ENCODE data around the gene RPL31. TPM values are rescaled to one million over a fixed set of nuclear protein-coding genes. Genes with fewer than 3 reads are reported as not detected.

The RPL31 gene
- total RNA-seq, 2 donors from 2014 or later: 511 to 520 TPM

DNA sequence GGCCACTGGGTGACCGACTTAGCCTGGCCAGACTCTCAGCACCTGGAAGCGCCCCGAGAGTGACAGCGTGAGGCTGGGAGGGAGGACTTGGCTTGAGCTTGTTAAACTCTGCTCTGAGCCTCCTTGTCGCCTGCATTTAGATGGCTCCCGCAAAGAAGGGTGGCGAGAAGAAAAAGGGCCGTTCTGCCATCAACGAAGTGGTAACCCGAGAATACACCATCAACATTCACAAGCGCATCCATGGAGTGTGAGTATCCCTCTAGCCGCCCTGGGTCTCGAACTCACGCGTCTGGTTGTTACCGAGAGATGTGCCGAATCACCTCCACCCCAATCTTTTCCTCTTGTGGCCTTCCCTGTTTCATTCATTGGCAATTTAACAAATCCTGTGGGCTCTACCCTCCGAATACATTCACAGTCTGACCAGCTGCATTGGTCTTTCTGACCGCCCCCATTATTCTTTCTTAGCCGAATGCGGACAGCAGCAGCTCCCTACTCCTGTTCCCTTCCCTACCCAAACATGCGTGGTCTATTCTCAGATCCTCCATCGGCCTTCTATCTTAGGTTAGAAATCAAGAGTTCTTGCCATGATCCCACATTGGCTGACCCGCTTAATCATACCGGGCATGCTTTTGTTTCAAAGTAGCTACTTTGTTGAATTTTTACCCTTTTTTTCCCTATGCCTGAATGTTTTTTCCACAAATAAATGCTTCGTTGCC, 631 bp downstream of the RPL31 start:
- Histone ChIP-seq H3K4me1 (ENCODE audit: control insufficient read depth in 1 of 2, low read depth in 2 of 2) (peaks cover 4 to 22% of the 10 kb centered on the region in 2 donors), H3K27me3 (replicated peaks; ENCODE audit: insufficient read depth) (no peaks in the 10 kb centered on the region), H3K27ac (peak overlapping the region; percentile 80 to 88), H3K9me3 (no peaks in the 10 kb centered on the region), H3K4me3 (peak overlapping the region; percentile 96), H3K36me3 (peaks cover 36% of the 10 kb centered on the region)
- TF ChIP-seq, protein P1, sequence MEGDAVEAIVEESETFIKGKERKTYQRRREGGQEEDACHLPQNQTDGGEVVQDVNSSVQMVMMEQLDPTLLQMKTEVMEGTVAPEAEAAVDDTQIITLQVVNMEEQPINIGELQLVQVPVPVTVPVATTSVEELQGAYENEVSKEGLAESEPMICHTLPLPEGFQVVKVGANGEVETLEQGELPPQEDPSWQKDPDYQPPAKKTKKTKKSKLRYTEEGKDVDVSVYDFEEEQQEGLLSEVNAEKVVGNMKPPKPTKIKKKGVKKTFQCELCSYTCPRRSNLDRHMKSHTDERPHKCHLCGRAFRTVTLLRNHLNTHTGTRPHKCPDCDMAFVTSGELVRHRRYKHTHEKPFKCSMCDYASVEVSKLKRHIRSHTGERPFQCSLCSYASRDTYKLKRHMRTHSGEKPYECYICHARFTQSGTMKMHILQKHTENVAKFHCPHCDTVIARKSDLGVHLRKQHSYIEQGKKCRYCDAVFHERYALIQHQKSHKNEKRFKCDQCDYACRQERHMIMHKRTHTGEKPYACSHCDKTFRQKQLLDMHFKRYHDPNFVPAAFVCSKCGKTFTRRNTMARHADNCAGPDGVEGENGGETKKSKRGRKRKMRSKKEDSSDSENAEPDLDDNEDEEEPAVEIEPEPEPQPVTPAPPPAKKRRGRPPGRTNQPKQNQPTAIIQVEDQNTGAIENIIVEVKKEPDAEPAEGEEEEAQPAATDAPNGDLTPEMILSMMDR (IDR thresholded peaks at IDR 0.05): no peak
- DNase-seq (ENCODE audit: low spot score) (no peak), ATAC-seq (ENCODE audit: insufficient number of reproducible peaks, low FRiP score, low read depth) (no peak)

DNA sequence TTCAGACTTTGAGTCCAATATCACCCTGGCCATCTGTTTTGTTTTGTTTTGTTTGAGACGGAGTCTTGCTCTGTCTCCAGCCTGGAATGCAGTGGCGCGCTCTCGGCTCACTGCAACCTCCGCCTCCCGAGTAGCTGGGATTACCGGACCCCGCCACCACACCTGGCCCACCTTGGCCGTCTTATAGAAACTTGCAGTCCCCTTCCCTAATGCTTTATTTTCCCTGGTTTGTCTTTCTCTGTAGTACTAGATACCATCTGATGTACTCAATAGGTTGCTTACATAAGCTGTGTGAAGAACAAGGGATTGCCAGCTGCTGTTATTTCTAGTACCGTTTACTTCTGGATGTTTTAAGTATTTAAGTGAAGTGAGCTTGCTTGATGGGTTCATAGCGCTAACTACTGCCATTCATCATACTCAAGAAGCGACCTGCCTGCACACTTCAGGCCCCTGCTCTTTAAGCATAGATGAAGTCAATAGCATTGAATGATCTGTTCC, 1.2 kb downstream of the RPL31 start:
- no peak for ATAC-seq (ENCODE audit: insufficient number of reproducible peaks, low FRiP score, low read depth)
- peak overlapping the region; percentile 80 to 88 for H3K27ac ChIP-seq
- H3K4me1 ChIP-seq (ENCODE audit: control insufficient read depth in 1 of 2, low read depth in 2 of 2): peaks cover 4 to 22% of the 10 kb centered on the region in 2 donors
- peaks cover 39% of the 10 kb centered on the region for H3K36me3 ChIP-seq
- H3K9me3 ChIP-seq: no peaks in the 10 kb centered on the region
- TF ChIP-seq, protein P1 (IDR thresholded peaks at IDR 0.05): no peak
- no peak for DNase-seq (ENCODE audit: low spot score)
- H3K4me3 ChIP-seq: peak overlapping the region; percentile 96
- H3K27me3 ChIP-seq (replicated peaks; ENCODE audit: insufficient read depth): no peaks in the 10 kb centered on the region

DNA sequence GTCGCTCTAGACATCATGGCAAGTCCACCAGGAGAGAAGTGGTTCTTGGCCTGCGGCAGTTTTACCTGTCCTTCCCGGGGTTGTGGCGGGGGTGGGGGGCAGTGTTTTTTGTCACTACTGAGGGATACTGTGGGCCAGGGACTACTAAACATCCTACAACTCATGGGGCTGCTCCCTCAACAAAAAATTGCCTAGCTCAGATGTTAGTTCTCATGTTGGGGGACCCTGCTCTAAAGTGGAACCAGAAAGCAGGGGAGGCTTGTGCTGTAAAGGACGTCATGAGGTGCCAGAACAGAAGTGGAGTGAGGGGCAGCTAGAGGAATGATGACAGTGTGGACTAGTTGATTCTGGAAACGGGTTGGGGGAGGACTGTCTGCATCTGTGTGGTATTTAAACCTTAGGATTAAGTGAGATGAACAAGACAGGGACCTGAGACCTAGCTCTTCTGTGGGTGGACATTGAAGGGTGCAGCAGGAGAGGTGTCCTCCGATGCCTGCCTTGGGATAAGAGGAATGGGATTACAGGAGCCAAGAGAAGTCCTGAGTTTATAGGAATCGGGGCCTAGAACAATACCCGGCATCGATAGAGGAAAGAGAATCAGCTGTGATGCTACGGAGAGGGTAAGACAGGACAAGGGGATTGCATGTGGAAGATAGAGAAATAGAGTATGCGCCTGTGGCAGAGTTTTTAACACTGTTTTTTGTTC, 2.7 kb downstream of the RPL31 start:
- H3K4me1 ChIP-seq (ENCODE audit: control insufficient read depth in 1 of 2, low read depth in 2 of 2): peaks cover 4 to 22% of the 10 kb centered on the region in 2 donors
- H3K9me3 ChIP-seq: no peaks in the 10 kb centered on the region
- no peak for DNase-seq (ENCODE audit: low spot score)
- no peaks in the 10 kb centered on the region for H3K27me3 ChIP-seq (replicated peaks; ENCODE audit: insufficient read depth)
- no peak overlapping the region for H3K4me3 ChIP-seq
- ATAC-seq (ENCODE audit: insufficient number of reproducible peaks, low FRiP score, low read depth): no peak
- TF ChIP-seq, protein P1 (IDR thresholded peaks at IDR 0.05): no peak
- no peak overlapping the region for H3K27ac ChIP-seq
- H3K36me3 ChIP-seq: peaks cover 39% of the 10 kb centered on the region

GRCh38 chr2:101006065-101006715, 4.1 kb downstream of the RPL31 start:
- DNase-seq (ENCODE audit: low spot score) (no peak), ATAC-seq (ENCODE audit: insufficient number of reproducible peaks, low FRiP score, low read depth) (no peak)
- TF ChIP-seq, protein P1 (IDR thresholded peaks at IDR 0.05): no peak
- peaks cover 44% of the 10 kb centered on the region for H3K36me3 ChIP-seq
- no peaks in the 10 kb centered on the region for H3K27me3 ChIP-seq (replicated peaks; ENCODE audit: insufficient read depth)
- H3K9me3 ChIP-seq: no peaks in the 10 kb centered on the region
- H3K27ac ChIP-seq: no peak overlapping the region
- peaks cover 4 to 22% of the 10 kb centered on the region in 2 donors for H3K4me1 ChIP-seq (ENCODE audit: control insufficient read depth in 1 of 2, low read depth in 2 of 2)
- no peak overlapping the region for H3K4me3 ChIP-seq
